Smooth muscle cell (in vitro differentiated cells): ENCODE data around the gene GNAO1. TPM values are rescaled to one million over a fixed set of nuclear protein-coding genes. Genes with fewer than 3 reads are reported as not detected.

Experiments used
- DNase-seq: peaks from one replicate; lab custom pipeline; 2025; ENCODE audit not compliant: unreplicated experiment; lab: John Stamatoyannopoulos, UW
- H2AFZ ChIP-seq: fragments of 200-600 bp; sonication (generic); 2 replicates; pipeline ENCODE4 v1.6.0; 2016; ENCODE audit warnings: antibody characterized with exemption, low read depth, mild to moderate bottlenecking
- H3F3A ChIP-seq: fragments of 200-600 bp; sonication (generic); 2 replicates; pipeline ENCODE4 v1.6.0; 2017; ENCODE audit warnings: antibody characterized with exemption, low read depth
- H3K27ac ChIP-seq: fragments of 200-600 bp; sonication (generic); 2 replicates; pipeline ENCODE4 v1.5.1; 2016; ENCODE audit warnings: low read depth, mild to moderate bottlenecking
- H3K27me3 ChIP-seq: fragments of 200-600 bp; sonication (generic); 2 replicates; pipeline ENCODE4 v1.6.1; 2016; ENCODE audit warnings: low read depth, mild to moderate bottlenecking
- H3K36me3 ChIP-seq: fragments of 200-600 bp; sonication (generic); 2 replicates; pipeline ENCODE4 v1.5.1; 2016; ENCODE audit warnings: low read depth
- H3K4me1 ChIP-seq: fragments of 200-600 bp; sonication (generic); 2 replicates; pipeline ENCODE4 v1.5.1; 2016; ENCODE audit warnings: low read depth
- H3K4me2 ChIP-seq: fragments of 200-600 bp; sonication (generic); 2 replicates; pipeline ENCODE4 v1.6.0; 2016; ENCODE audit warnings: mild to moderate bottlenecking
- H3K4me3 ChIP-seq: fragments of 200-600 bp; sonication (generic); 2 replicates; pipeline ENCODE4 v1.5.1; 2016; ENCODE audit warnings: mild to moderate bottlenecking
- H3K79me2 ChIP-seq: fragments of 200-600 bp; sonication (generic); 2 replicates; pipeline ENCODE4 v1.6.0; 2016; ENCODE audit warnings: low read depth, mild to moderate bottlenecking
- H3K9ac ChIP-seq: fragments of 200-600 bp; sonication (generic); 2 replicates; pipeline ENCODE4 v1.6.0; 2016; ENCODE audit warnings: low read depth
- H3K9me3 ChIP-seq: fragments of 200-600 bp; sonication (generic); replicated peaks from 2 replicates; pipeline ENCODE4 v1.5.1; 2016; ENCODE audit warnings: low read depth
- H4K20me1 ChIP-seq: fragments of 200-600 bp; sonication (generic); 2 replicates; pipeline ENCODE4 v1.6.0; 2016; ENCODE audit warnings: low read depth
- CTCF ChIP-seq: fragments of 200-600 bp; sonication (generic); IDR thresholded peaks from 2 replicates; pipeline ENCODE4 v1.5.1; 2017; ENCODE audit warnings: borderline replicate concordance, mild to moderate bottlenecking, antibody characterized with exemption; ENCODE audit not compliant: insufficient read depth, poor library complexity, severe bottlenecking
- WGBS: methylation state at CpG from one replicate; pipeline ENCODE4 v1.1.7; 2016; ENCODE audit warnings: low lambda C conversion rate; 5-methylcytosine and 5-hydroxymethylcytosine counted together
- polyA plus RNA-seq: library from polyadenylated mRNA; unstranded; fragments of >200 nt; fragmentation: Nextera tagmentation; extraction: Ambion mirVana; gene quantifications from 2 replicates; pipeline ENCODE4 v1.2.1, GENCODE V29; 2016
- total RNA-seq: library from RNA; depleted of rRNA; stranded (reverse); fragments of >200 nt; gene quantifications from 2 replicates; pipeline ENCODE4 v1.2.3, GENCODE V29; 2014

The GNAO1 gene
- 3.7 and 4.8 TPM in 2 replicates for total RNA-seq
- 1.7 and 2.3 TPM in 2 replicates for polyA plus RNA-seq

- Histone ChIP-seq H4K20me1 (no peaks in the 10 kb centered on the region), H3K27ac (no peak within 1 kb of the TSS), H3K79me2 (no peaks in the 10 kb centered on the region), H3K4me1 (peaks cover 11% of the 10 kb centered on the region), H3F3A (no peaks in the 10 kb centered on the region), H3K9me3 (no peaks in the 10 kb centered on the region), H3K27me3 (peaks cover 86% of the 10 kb centered on the region), H3K9ac (no peak within 1 kb of the TSS), H2AFZ (peak within 1 kb of the TSS; percentile 90), H3K4me3 (peak within 1 kb of the TSS; percentile 74), H3K4me2 (peak within 1 kb of the TSS; percentile 91), H3K36me3 (no peaks in the 10 kb centered on the region)
- WGBS = under 1% methylated on average over 28 of the region's 91 CpGs
- no peak for TF ChIP-seq CTCF
- no peak for DNase-seq
Observed at GRCh38 chr16:56191156-56191815, at the start of gene GNAO1. Gene GNAO1, plus strand, starts transcription at chr16:56191489. Its CDS starts 747 bp downstream, at chr16:56192236.

GRCh38 chr16:56143666-56144065 is 47.6 kb upstream of the GNAO1 start:
- Histone ChIP-seq H3K4me2 (no peak overlapping the region), H3F3A (no peaks in the 10 kb centered on the region), H3K79me2 (no peaks in the 10 kb centered on the region), H3K36me3 (no peaks in the 10 kb centered on the region), H3K9me3 (no peaks in the 10 kb centered on the region), H3K9ac (no peak overlapping the region), H3K27me3 (no peaks in the 10 kb centered on the region), H2AFZ (no peak overlapping the region), H3K27ac (no peak overlapping the region), H4K20me1 (no peaks in the 10 kb centered on the region), H3K4me3 (no peak overlapping the region), H3K4me1 (no peaks in the 10 kb centered on the region)
- DNase-seq = no peak
- 84% methylated on average over 1 of the region's 1 CpG for WGBS
- TF ChIP-seq CTCF = no peak

- H3F3A ChIP-seq = no peaks in the 10 kb centered on the region
- H3K36me3 ChIP-seq = no peaks in the 10 kb centered on the region
- H3K4me1 ChIP-seq = no peaks in the 10 kb centered on the region
- no peak for TF ChIP-seq CTCF
- H3K9me3 ChIP-seq = no peaks in the 10 kb centered on the region
- H2AFZ ChIP-seq = no peak overlapping the region
- no peak overlapping the region for H3K4me3 ChIP-seq
- H3K27me3 ChIP-seq = no peaks in the 10 kb centered on the region
- 75% methylated on average over 2 of the region's 2 CpGs for WGBS
- no peak overlapping the region for H3K4me2 ChIP-seq
- H3K79me2 ChIP-seq = no peaks in the 10 kb centered on the region
- DNase-seq = no peak
- H4K20me1 ChIP-seq = no peaks in the 10 kb centered on the region
- no peak overlapping the region for H3K9ac ChIP-seq
- H3K27ac ChIP-seq = no peak overlapping the region
Observed at GRCh38 chr16:56145369-56145768, 45.9 kb upstream of the GNAO1 start.

GRCh38 chr16:56151621-56152020 is 39.7 kb upstream of the GNAO1 start:
- Histone ChIP-seq H4K20me1 (no peaks in the 10 kb centered on the region), H3K36me3 (no peaks in the 10 kb centered on the region), H3F3A (no peaks in the 10 kb centered on the region), H3K4me2 (no peak overlapping the region), H3K9me3 (no peaks in the 10 kb centered on the region), H3K9ac (no peak overlapping the region), H3K79me2 (no peaks in the 10 kb centered on the region), H3K27ac (no peak overlapping the region), H3K27me3 (no peaks in the 10 kb centered on the region), H3K4me1 (no peaks in the 10 kb centered on the region), H3K4me3 (no peak overlapping the region), H2AFZ (no peak overlapping the region)
- no peak for DNase-seq
- 86% methylated on average over 2 of the region's 2 CpGs for WGBS
- TF ChIP-seq CTCF = no peak
